Endometrial microvascular endothelial cells (primary cell): ENCODE results near the gene HOXB9. TPM values are rescaled to one million over a fixed set of nuclear protein-coding genes. Genes with fewer than 3 reads are reported as not detected.

Experiments used
- in situ Hi-C: cut with HindIII; loops from 2 replicates; pipeline ENCODE4 v1.10.0; 2017; ENCODE audit warnings: low sequenced_read_pairs, low pct_unique_long_range_greater_than_20kb; ENCODE audit errors: inconsistent ontology term
- total RNA-seq: library from RNA; depleted of rRNA; stranded (reverse); fragments of >200 nt; gene quantifications from one replicate; pipeline ENCODE4 v1.2.3, GENCODE V29; 2015; ENCODE audit errors: inconsistent ontology term

The HOXB9 gene
- 6.8 TPM for total RNA-seq

- in situ Hi-C loops = no loop called here
Observed at GRCh38 chr17:48626245-48627117, at the start of gene HOXB9. Gene HOXB9 (minus strand): TSS chr17:48626358. CDS start chr17:48626269, 89 bp downstream.

- in situ Hi-C loops = no loop called here
Observed at GRCh38 chr17:48672340-48672739, 46.2 kb upstream of the HOXB9 start.

GRCh38 chr17:48671697-48672171, 45.6 kb upstream of the HOXB9 start:
- in situ Hi-C loops = no loop called here

- in situ Hi-C loops = no loop called here
Observed at GRCh38 chr17:48663134-48663924, 37.2 kb upstream of the HOXB9 start.

- in situ Hi-C loops = no loop called here
Observed at GRCh38 chr17:48655913-48656312, 29.8 kb upstream of the HOXB9 start.

GRCh38 chr17:48649741-48650140, 23.6 kb upstream of the HOXB9 start:
- in situ Hi-C loops = no loop called here

GRCh38 chr17:48647963-48648245, 21.7 kb upstream of the HOXB9 start:
- in situ Hi-C loops = no loop called here

GRCh38 chr17:48647103-48647962, 21.2 kb upstream of the HOXB9 start:
- in situ Hi-C loops = no loop called here

- in situ Hi-C loops = no loop called here
Observed at GRCh38 chr17:48646183-48647102, 20.3 kb upstream of the HOXB9 start.

GRCh38 chr17:48645639-48646182, 19.6 kb upstream of the HOXB9 start:
- in situ Hi-C loops = no loop called here

- in situ Hi-C loops = no loop called here
Observed at GRCh38 chr17:48644910-48645557, 18.9 kb upstream of the HOXB9 start.

GRCh38 chr17:48644159-48644558, 18.0 kb upstream of the HOXB9 start:
- in situ Hi-C loops = no loop called here

- in situ Hi-C loops = no loop called here
Observed at GRCh38 chr17:48643697-48644012, 17.5 kb upstream of the HOXB9 start.

GRCh38 chr17:48642843-48643696, 16.9 kb upstream of the HOXB9 start:
- in situ Hi-C loops = no loop called here

- in situ Hi-C loops = no loop called here
Observed at GRCh38 chr17:48642059-48642842, 16.1 kb upstream of the HOXB9 start.

GRCh38 chr17:48641541-48642058, 15.4 kb upstream of the HOXB9 start:
- in situ Hi-C loops = no loop called here
